Ishikawa (cell line): Measurements from ENCODE around the gene LHFPL2.

Experiments used
- CEBPB ChIP-seq: IDR thresholded peaks from 2 replicates; pipeline ENCODE4 v1.6.1; 2012
- CREB1 ChIP-seq: IDR thresholded peaks from 2 replicates; pipeline ENCODE4 v1.6.1; 2012; ENCODE audit warnings: low read depth
- EGR1 ChIP-seq: IDR thresholded peaks from 2 replicates; pipeline ENCODE4 v1.6.1; 2012
- EP300 ChIP-seq: IDR thresholded peaks from 2 replicates; pipeline ENCODE4 v1.6.1; 2012; ENCODE audit warnings: borderline replicate concordance
- FOXM1 ChIP-seq: IDR thresholded peaks from 2 replicates; pipeline ENCODE4 v1.6.1; 2012; ENCODE audit warnings: low read depth, borderline replicate concordance
- NFIC ChIP-seq: IDR thresholded peaks from 2 replicates; pipeline ENCODE4 v1.6.1; 2012
- RAD21 ChIP-seq: IDR thresholded peaks from 2 replicates; pipeline ENCODE4 v1.6.1; 2012; ENCODE audit warnings: low read depth
- TAF1 ChIP-seq: IDR thresholded peaks from 2 replicates; pipeline ENCODE4 v1.6.1; 2012; ENCODE audit warnings: low read depth, mild to moderate bottlenecking
- TCF12 ChIP-seq: IDR thresholded peaks from 2 replicates; pipeline ENCODE4 v1.6.1; 2012; ENCODE audit warnings: low read depth
- TEAD4 ChIP-seq: IDR thresholded peaks from 2 replicates; pipeline ENCODE4 v1.6.1; 2012
- YY1 ChIP-seq: IDR thresholded peaks from 2 replicates; pipeline ENCODE4 v1.6.1; 2012; ENCODE audit warnings: low read depth
- ZBTB7A ChIP-seq: IDR thresholded peaks from 2 replicates; pipeline ENCODE4 v1.6.1; 2012; ENCODE audit warnings: low read depth
- TF ChIP-seq, protein P1 (sequence below): IDR thresholded peaks from 2 replicates; pipeline ENCODE4 v1.6.1; 2012
- TF ChIP-seq, protein P2 (sequence below): IDR thresholded peaks from 2 replicates; pipeline ENCODE4 v1.6.1; 2012; ENCODE audit warnings: low read depth, mild to moderate bottlenecking
- TF ChIP-seq, protein P3 (sequence below): IDR thresholded peaks from 2 replicates; pipeline ENCODE4 v1.6.1; 2012

The LHFPL2 gene

DNA sequence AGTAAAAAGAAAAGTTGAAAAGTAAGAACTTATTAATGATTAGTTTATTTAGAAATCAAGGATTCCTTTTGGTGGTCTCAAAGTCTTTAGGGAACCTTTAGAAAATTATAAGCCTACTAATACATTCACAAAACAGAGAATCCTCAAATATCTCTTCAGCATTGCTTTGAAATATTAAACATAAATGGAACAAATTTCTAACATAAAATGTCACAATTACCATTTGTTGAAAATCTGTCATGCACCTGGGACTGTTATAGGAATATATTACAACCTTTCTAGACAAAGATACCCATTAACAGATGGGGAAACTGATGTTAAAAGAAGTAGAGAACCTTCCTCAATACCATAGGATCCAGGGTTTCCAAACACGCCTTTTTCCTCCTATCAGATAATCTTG is 83.2 kb downstream of the LHFPL2 start:
- TF ChIP-seq TAF1, result no peak
- no peak for TF ChIP-seq FOXM1
- no peak for TF ChIP-seq RAD21
- TF ChIP-seq NFIC, result no peak
- no peak for TF ChIP-seq TEAD4
- no peak for TF ChIP-seq EP300
- TF ChIP-seq, protein P1, sequence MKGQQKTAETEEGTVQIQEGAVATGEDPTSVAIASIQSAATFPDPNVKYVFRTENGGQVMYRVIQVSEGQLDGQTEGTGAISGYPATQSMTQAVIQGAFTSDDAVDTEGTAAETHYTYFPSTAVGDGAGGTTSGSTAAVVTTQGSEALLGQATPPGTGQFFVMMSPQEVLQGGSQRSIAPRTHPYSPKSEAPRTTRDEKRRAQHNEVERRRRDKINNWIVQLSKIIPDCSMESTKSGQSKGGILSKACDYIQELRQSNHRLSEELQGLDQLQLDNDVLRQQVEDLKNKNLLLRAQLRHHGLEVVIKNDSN, result no peak
- no peak for TF ChIP-seq CEBPB
- TF ChIP-seq EGR1, result no peak

DNA sequence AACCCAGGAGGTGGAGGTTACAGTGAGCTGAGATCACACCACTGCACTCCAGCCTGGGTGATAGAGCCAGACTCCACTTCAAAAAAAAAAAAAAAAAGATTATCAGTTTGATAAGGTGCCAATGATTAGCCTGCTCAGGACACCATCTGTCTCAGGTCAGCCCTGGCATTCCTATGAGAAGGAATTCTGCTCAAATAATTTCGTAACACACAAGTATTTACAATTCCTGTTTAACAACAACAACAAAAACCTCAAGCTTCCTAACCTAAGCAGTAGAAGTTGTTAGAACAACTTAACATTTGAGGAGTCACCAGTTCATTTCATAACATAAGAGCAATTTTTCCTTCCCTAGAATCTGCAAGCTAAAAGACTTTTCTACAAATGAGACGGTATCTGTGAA is 85.0 kb downstream of the LHFPL2 start:
- TF ChIP-seq RAD21 (no peak), CREB1 (no peak)

DNA sequence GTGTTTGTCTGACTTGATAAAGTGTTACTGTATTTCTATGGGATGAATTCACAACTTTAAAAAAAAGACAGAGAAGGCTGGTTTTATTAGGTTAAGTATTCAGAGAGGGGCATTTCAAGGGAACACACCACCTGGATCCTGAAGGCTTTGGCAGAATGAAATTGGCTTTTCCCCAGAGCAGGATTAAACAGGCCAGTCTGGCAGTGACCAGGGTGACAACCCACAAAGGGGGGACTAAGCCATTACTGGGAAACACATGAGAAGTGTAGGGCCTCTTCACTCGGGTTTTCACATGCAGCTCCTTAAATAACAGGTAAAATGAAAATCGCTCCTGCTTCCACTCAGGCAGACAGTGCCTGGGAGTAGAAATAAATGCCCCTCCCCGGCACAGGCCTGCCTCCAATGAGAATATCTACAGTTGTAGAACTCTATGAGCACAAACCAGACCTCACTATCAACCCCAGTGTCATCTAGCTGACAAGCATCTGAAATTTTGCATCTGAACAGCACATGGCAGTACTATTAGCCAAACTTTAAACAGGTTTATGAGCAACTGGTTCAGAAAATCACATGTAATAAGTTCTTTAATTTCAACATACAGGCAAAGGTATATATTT is 85.8 kb downstream of the LHFPL2 start:
- TF ChIP-seq, protein P2, sequence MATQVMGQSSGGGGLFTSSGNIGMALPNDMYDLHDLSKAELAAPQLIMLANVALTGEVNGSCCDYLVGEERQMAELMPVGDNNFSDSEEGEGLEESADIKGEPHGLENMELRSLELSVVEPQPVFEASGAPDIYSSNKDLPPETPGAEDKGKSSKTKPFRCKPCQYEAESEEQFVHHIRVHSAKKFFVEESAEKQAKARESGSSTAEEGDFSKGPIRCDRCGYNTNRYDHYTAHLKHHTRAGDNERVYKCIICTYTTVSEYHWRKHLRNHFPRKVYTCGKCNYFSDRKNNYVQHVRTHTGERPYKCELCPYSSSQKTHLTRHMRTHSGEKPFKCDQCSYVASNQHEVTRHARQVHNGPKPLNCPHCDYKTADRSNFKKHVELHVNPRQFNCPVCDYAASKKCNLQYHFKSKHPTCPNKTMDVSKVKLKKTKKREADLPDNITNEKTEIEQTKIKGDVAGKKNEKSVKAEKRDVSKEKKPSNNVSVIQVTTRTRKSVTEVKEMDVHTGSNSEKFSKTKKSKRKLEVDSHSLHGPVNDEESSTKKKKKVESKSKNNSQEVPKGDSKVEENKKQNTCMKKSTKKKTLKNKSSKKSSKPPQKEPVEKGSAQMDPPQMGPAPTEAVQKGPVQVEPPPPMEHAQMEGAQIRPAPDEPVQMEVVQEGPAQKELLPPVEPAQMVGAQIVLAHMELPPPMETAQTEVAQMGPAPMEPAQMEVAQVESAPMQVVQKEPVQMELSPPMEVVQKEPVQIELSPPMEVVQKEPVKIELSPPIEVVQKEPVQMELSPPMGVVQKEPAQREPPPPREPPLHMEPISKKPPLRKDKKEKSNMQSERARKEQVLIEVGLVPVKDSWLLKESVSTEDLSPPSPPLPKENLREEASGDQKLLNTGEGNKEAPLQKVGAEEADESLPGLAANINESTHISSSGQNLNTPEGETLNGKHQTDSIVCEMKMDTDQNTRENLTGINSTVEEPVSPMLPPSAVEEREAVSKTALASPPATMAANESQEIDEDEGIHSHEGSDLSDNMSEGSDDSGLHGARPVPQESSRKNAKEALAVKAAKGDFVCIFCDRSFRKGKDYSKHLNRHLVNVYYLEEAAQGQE, result no peak
- TF ChIP-seq RAD21 (no peak), TCF12 (no peak), YY1 (no peak), CEBPB (no peak), TAF1 (no peak), EGR1 (no peak), NFIC (no peak), EP300 (no peak), TEAD4 (no peak), ZBTB7A (no peak), CREB1 (no peak), FOXM1 (no peak)
- TF ChIP-seq, protein P1, result no peak
- TF ChIP-seq, protein P3, sequence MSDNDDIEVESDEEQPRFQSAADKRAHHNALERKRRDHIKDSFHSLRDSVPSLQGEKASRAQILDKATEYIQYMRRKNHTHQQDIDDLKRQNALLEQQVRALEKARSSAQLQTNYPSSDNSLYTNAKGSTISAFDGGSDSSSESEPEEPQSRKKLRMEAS, result no peak

DNA sequence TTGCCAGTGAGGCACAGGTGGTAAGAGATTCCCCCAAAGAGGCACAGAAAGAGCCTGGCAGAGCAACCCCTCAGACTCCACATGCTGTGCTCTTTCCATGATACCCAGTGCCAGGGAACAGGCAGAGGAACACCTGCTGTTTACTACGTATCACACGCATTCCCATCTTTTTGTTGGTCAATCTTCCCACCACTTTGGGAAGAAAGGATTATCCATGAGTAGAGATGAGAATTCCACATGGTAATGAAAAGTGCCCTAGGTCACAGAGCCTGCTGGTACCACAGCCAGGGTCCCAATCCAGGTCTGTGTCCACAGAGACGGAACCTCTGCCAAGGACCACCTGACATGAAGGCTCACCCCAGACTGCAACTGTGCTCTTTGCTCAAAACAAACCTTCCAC is 86.6 kb downstream of the LHFPL2 start:
- no peak for TF ChIP-seq CEBPB

DNA sequence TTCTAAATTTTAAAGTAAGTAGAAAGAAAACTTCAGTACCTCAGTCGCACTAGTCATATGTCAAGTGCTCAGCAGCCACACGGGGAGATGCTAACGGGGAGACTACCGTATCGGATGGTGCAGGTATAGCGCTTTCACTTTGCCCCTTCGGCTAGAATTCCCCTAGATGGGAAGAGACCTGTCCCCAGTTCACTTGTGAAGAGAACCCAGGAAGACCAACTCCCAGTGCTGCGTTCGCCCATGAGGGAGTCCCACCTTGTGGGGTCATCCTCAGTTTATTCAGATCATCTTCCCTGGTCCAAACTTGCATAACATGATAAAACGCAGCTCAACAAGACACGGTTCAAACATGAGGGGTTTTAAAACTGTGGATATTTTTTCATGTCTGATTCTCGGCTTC is 87.3 kb downstream of the LHFPL2 start:
- TF ChIP-seq TAF1, result no peak
- TF ChIP-seq CREB1, result no peak
- TF ChIP-seq YY1, result no peak
- TF ChIP-seq EP300, result no peak
- no peak for TF ChIP-seq TCF12
- TF ChIP-seq, protein P2, result no peak
- no peak for TF ChIP-seq NFIC
- no peak for TF ChIP-seq TEAD4
- TF ChIP-seq FOXM1, result no peak
- TF ChIP-seq CEBPB, result no peak
- no peak for TF ChIP-seq ZBTB7A
- no peak for TF ChIP-seq EGR1
- TF ChIP-seq, protein P3, result no peak
- TF ChIP-seq RAD21, result no peak
- TF ChIP-seq, protein P1, result no peak
